Fibroblast of lung (primary cell): ENCODE measurements around the gene PEX11G. TPM values are rescaled to one million over a fixed set of nuclear protein-coding genes. Genes with fewer than 3 reads are reported as not detected.

Experiments
- DNase-seq, 2 donors: peaks; one replicate each; pipeline versions ENCODE4 v3.0.0 to v3.0.0-alpha.2; 2010; ENCODE audit warnings: low read depth in 2 of 2
- H2AFZ ChIP-seq: 2 replicates; pipeline ENCODE4 v1.5.1; 2012; ENCODE audit warnings: low read length, control low read depth, inconsistent platforms
- H3K27ac ChIP-seq: 2 replicates; pipeline ENCODE4 v1.5.1; 2011; ENCODE audit warnings: low read length, control low read depth; ENCODE audit not compliant: insufficient read depth
- H3K27me3 ChIP-seq: 2 replicates; pipeline ENCODE4 v1.5.1; 2011; ENCODE audit warnings: mild to moderate bottlenecking, low read length; ENCODE audit not compliant: control insufficient read depth, insufficient read depth
- H3K36me3 ChIP-seq: 2 replicates; pipeline ENCODE4 v1.5.1; 2011; ENCODE audit warnings: low read length; ENCODE audit not compliant: control insufficient read depth, insufficient read depth
- H3K4me1 ChIP-seq: 2 replicates; pipeline ENCODE4 v1.5.1; 2011; ENCODE audit warnings: low read length; ENCODE audit not compliant: control insufficient read depth, insufficient read depth; ENCODE audit errors: extremely low read depth
- H3K4me2 ChIP-seq: 2 replicates; pipeline ENCODE4 v1.5.1; 2011; ENCODE audit warnings: low read length, control low read depth; ENCODE audit not compliant: insufficient read depth; ENCODE audit errors: extremely low read depth
- H3K4me3 ChIP-seq, 4 experiments: fragments of 200-600 bp in 1 of 4; sonication (generic) in 1 of 4; replicated peaks in 1 of 4; 2 replicates each; pipeline ENCODE4 v1.5.1; 2011 to 2016; ENCODE audit warnings: low read length in 4 of 4, low read depth in 3 of 4, mild to moderate bottlenecking in 3 of 4, control low read depth in 2 of 4, inconsistent platforms in 1 of 4, mixed read lengths in 1 of 4; ENCODE audit not compliant: insufficient read depth in 1 of 4; ENCODE audit errors: control extremely low read depth in 1 of 4
- H3K79me2 ChIP-seq: 2 replicates; pipeline ENCODE4 v1.5.1; 2012; ENCODE audit warnings: mild to moderate bottlenecking, low read length, inconsistent platforms; ENCODE audit not compliant: control insufficient read depth, insufficient read depth
- H3K9ac ChIP-seq: 2 replicates; pipeline ENCODE4 v1.5.1; 2011; ENCODE audit warnings: mild to moderate bottlenecking, low read length, control low read depth; ENCODE audit not compliant: insufficient read depth
- H3K9me3 ChIP-seq: 2 replicates; pipeline ENCODE4 v1.5.1; 2012; ENCODE audit warnings: low read depth, low read length; ENCODE audit not compliant: control insufficient read depth, insufficient read depth
- H4K20me1 ChIP-seq: 2 replicates; pipeline ENCODE4 v1.5.1; 2011; ENCODE audit warnings: low read length; ENCODE audit not compliant: control insufficient read depth, insufficient read depth; ENCODE audit errors: extremely low read depth
- CTCF ChIP-seq, 2 donors: IDR thresholded peaks in 1 of 2; conservative IDR thresholded peaks in 1 of 2; 1 replicate in 1 of 2; 2 replicates in 1 of 2; pipeline ENCODE4 v1.5.1; 2011 to 2012; ENCODE audit warnings: low read length in 2 of 2, control low read depth in 1 of 2, inconsistent platforms in 1 of 2, low read depth in 1 of 2, mild to moderate bottlenecking in 1 of 2
- EZH2 ChIP-seq: IDR thresholded peaks from 2 replicates; pipeline ENCODE4 v1.5.1; 2012; ENCODE audit warnings: low read length, control low read depth, mild to moderate bottlenecking; ENCODE audit errors: missing control alignments
- polyA plus RNA-seq, 2 donors: library from polyadenylated mRNA; depleted of rRNA in 1 of 2; stranded (reverse) in 1 of 2; unstranded in 1 of 2; fragments of >200 nt; gene quantifications; 2 replicates each; pipeline ENCODE4 v1.2.1, GENCODE V29; 2011 to 2012; ENCODE audit warnings: missing spikeins in 1 of 2
- total RNA-seq: library from RNA; depleted of rRNA; stranded (reverse); fragments of >200 nt; gene quantifications from 2 replicates; pipeline ENCODE4 v1.2.1, GENCODE V29; 2014

PEX11G gene
- total and polyA plus RNA-seq, 2 donors (not counting 1 experiment from before 2014, with no cell fraction given) = 1.2 to 3.8 TPM

GRCh38 chr19:7526059-7526929 lies 37.5 kb upstream of the PEX11G start:
- Histone ChIP-seq H3K4me2 (no peak overlapping the region), H3K79me2 (peaks cover 2% of the 10 kb centered on the region), H3K4me1 (peaks cover 2% of the 10 kb centered on the region), H3K9ac (no peak overlapping the region), H3K36me3 (peaks cover 12% of the 10 kb centered on the region), H3K27me3 (no peaks in the 10 kb centered on the region), H3K9me3 (no peaks in the 10 kb centered on the region), H4K20me1 (no peaks in the 10 kb centered on the region), H3K27ac (no peak overlapping the region), H3K4me3 (no peak overlapping the region), H2AFZ (no peak overlapping the region)
- no peak for TF ChIP-seq EZH2
- no peak for TF ChIP-seq CTCF (conservative IDR thresholded peaks at IDR 0.05 in 1 of 2, IDR thresholded peaks at IDR 0.05 in 1 of 2; ENCODE audit: low read depth in 1 of 2, low read length in 2 of 2)
- DNase-seq = no peak

GRCh38 chr19:7524992-7525739 lies 36.3 kb upstream of the PEX11G start:
- TF ChIP-seq EZH2 = no peak
- TF ChIP-seq CTCF (conservative IDR thresholded peaks at IDR 0.05 in 1 of 2, IDR thresholded peaks at IDR 0.05 in 1 of 2; ENCODE audit: low read depth in 1 of 2, low read length in 2 of 2) = no peak
- no peaks in the 10 kb centered on the region for H3K9me3 ChIP-seq
- H3K9ac ChIP-seq = no peak overlapping the region
- no peak for DNase-seq
- H3K36me3 ChIP-seq = peaks cover 12% of the 10 kb centered on the region
- peaks cover 2% of the 10 kb centered on the region for H3K4me1 ChIP-seq
- no peaks in the 10 kb centered on the region for H4K20me1 ChIP-seq
- H3K4me3 ChIP-seq = no peak overlapping the region
- no peak overlapping the region for H2AFZ ChIP-seq
- H3K4me2 ChIP-seq = no peak overlapping the region
- no peak overlapping the region for H3K27ac ChIP-seq
- peaks cover 2% of the 10 kb centered on the region for H3K79me2 ChIP-seq
- no peaks in the 10 kb centered on the region for H3K27me3 ChIP-seq

- Histone ChIP-seq H3K9ac (no peak overlapping the region), H3K27me3 (no peaks in the 10 kb centered on the region), H3K36me3 (peaks cover 11% of the 10 kb centered on the region), H3K27ac (no peak overlapping the region), H3K79me2 (peaks cover 2% of the 10 kb centered on the region), H2AFZ (no peak overlapping the region), H3K4me2 (no peak overlapping the region), H3K9me3 (no peaks in the 10 kb centered on the region), H3K4me3 (no peak overlapping the region), H4K20me1 (no peaks in the 10 kb centered on the region), H3K4me1 (peaks cover 2% of the 10 kb centered on the region)
- no peak for DNase-seq
- TF ChIP-seq CTCF (conservative IDR thresholded peaks at IDR 0.05 in 1 of 2, IDR thresholded peaks at IDR 0.05 in 1 of 2; ENCODE audit: low read depth in 1 of 2, low read length in 2 of 2) (no peak), EZH2 (no peak)
These were observed 35.7 kb upstream of the PEX11G start for GRCh38 chr19:7524523-7524922.
